K562 (cell line): ENCODE data around the gene RPS15A. TPM values are rescaled to one million over a fixed set of nuclear protein-coding genes. Genes with fewer than 3 reads are reported as not detected.
A peak's percentile ranks its signal among the peaks of the same experiment; 100 is the strongest.

ENCODE experiments used
- CCNT2 ChIP-seq: IDR thresholded peaks from 2 replicates; pipeline ENCODE4 v1.6.1; 2011; ENCODE audit warnings: borderline replicate concordance, low read depth, mild to moderate bottlenecking, moderate library complexity, mixed read lengths, low read length; ENCODE audit not compliant: insufficient read length; ENCODE audit errors: extremely low read depth
- CREBBP ChIP-seq: IDR thresholded peaks from one replicate; pipeline ENCODE4 v1.6.1; 2012; ENCODE audit warnings: low read depth, mild to moderate bottlenecking, control low read depth, inconsistent platforms, low read length
- ETV1 ChIP-seq: fragments of 450-650 bp; conservative IDR thresholded peaks from 2 replicates; pipeline ENCODE4 v1.6.1; 2016; ENCODE audit warnings: missing genetic modification characterization, control low read depth, low read depth, missing compliant biosample characterization
- NFIX ChIP-seq: fragments of 250-450 bp; sonication (Bioruptor Pico); IDR thresholded peaks from 2 replicates; pipeline ENCODE4 v1.4.0; 2020; ENCODE audit warnings: low read depth, mild to moderate bottlenecking, moderate library complexity
- SRSF7 ChIP-seq: fragments of 200-400 bp; formaldehyde crosslinking; optimal IDR thresholded peaks from 2 replicates; pipeline ENCODE3; 2017; ENCODE audit warnings: mild to moderate bottlenecking, low read depth, low read length
- polyA plus RNA-seq, 8 experiments: library from polyadenylated mRNA; depleted of rRNA in 4 of 8; stranded (reverse) in 5 of 8; unstranded in 3 of 8; fragments of >200 nt; fragmentation: Nextera tagmentation in 2 of 8; fragmentation: Illumina TruSeq in 1 of 8; extraction: Ambion mirVana in 2 of 8; extraction: Trizol in 1 of 8; gene quantifications; 2 replicates each; pipeline versions ENCODE4 v1.2.1 to v1.2.3, GENCODE V29; 2011 to 2014; ENCODE audit warnings: inconsistent platforms in 1 of 8, missing spikeins in 1 of 8
- total RNA-seq, 7 experiments: library from RNA; depleted of rRNA in 6 of 7; stranded (reverse); fragments of >200 nt in 6 of 7; fragmentation: Illumina TruSeq in 2 of 7; extraction: Trizol in 2 of 7; gene quantifications; 2 replicates each; pipeline versions ENCODE4 v1.2.1 to v1.2.3, GENCODE V29; 2011 to 2021; ENCODE audit warnings: low replicate concordance in 1 of 7
- TF ChIP-seq, protein P1 (sequence below): sonication (generic); formaldehyde crosslinking; IDR thresholded peaks from 2 replicates; pipeline ENCODE4 v1.8.0; 2023; ENCODE audit warnings: mild to moderate bottlenecking, missing genetic modification reagents
- TF ChIP-seq, protein P2 (sequence below): sonication (generic); formaldehyde crosslinking; IDR thresholded peaks from 2 replicates; pipeline ENCODE4 v1.8.1; 2023; ENCODE audit warnings: mild to moderate bottlenecking, missing genetic modification reagents
- TF ChIP-seq, protein P3 (sequence below): sonication (generic); formaldehyde crosslinking; IDR thresholded peaks from 2 replicates; pipeline ENCODE4 v1.8.0; 2022; ENCODE audit warnings: missing genetic modification reagents, mild to moderate bottlenecking, moderate library complexity, borderline replicate concordance
- TF ChIP-seq, protein P4 (sequence below): fragments of 250-450 bp; sonication (Bioruptor Pico); IDR thresholded peaks from 2 replicates; pipeline ENCODE4 v1.4.0; 2020; ENCODE audit warnings: mild to moderate bottlenecking, moderate library complexity, borderline replicate concordance
- TF ChIP-seq, protein P5 (sequence below): sonication (generic); formaldehyde crosslinking; IDR thresholded peaks from 2 replicates; pipeline ENCODE4 v1.8.0; 2022; ENCODE audit warnings: mild to moderate bottlenecking, missing genetic modification reagents, borderline replicate concordance
- TF ChIP-seq, protein P6 (sequence below): fragments of 450-650 bp; IDR thresholded peaks from 2 replicates; pipeline ENCODE4 v1.6.1; 2016; ENCODE audit warnings: low read depth, mild to moderate bottlenecking, moderate library complexity

The RPS15A gene
- total and polyA plus RNA-seq, 9 of the 15 experiments (the other 6 are each of a cell fraction or from before 2014, with no cell fraction given): 1,397 to 5,474 (median 2,798) TPM

DNA sequence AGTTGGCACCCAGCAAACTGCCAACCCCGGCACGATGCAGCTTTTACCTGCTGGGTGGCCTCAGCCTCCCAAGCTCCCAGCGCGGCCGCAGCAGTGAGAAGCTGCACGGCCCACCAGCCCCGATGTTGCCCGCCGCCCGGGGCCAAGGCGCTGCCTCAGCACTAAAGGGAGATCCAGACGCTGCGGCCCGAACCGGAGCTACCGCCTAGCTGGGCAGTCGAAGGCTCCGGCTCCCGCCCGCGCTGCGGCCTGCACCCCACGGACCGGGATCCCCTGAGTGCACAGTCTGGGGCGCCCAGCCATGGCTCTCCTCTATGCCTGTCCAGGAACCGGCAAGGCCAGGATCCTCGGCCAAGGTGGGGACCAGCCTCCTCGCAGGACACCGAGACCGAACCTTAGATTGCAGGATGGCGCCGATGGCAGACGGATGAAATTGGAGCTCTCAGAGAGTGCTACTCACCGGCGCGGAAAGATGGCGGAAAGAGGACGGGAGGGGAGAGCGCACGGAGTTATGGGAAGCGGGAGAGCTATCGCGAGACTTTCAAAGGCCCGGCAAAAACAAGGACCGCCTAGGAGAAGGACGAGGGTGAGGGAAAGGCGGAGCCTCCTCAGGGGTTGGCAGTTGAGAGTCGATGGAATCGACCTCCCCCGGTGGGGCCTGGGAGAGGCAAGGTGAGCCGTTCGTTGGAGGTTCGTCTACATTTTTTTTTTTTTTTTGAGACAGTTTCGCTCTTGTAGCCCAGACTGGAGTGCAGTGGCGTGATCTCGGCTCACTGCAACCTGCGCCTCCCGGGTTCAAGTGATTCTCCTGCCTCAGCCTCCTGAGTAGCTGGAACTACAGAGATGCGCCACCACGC, at the start of gene RPS15A (continued):
- TF ChIP-seq, protein P1, sequence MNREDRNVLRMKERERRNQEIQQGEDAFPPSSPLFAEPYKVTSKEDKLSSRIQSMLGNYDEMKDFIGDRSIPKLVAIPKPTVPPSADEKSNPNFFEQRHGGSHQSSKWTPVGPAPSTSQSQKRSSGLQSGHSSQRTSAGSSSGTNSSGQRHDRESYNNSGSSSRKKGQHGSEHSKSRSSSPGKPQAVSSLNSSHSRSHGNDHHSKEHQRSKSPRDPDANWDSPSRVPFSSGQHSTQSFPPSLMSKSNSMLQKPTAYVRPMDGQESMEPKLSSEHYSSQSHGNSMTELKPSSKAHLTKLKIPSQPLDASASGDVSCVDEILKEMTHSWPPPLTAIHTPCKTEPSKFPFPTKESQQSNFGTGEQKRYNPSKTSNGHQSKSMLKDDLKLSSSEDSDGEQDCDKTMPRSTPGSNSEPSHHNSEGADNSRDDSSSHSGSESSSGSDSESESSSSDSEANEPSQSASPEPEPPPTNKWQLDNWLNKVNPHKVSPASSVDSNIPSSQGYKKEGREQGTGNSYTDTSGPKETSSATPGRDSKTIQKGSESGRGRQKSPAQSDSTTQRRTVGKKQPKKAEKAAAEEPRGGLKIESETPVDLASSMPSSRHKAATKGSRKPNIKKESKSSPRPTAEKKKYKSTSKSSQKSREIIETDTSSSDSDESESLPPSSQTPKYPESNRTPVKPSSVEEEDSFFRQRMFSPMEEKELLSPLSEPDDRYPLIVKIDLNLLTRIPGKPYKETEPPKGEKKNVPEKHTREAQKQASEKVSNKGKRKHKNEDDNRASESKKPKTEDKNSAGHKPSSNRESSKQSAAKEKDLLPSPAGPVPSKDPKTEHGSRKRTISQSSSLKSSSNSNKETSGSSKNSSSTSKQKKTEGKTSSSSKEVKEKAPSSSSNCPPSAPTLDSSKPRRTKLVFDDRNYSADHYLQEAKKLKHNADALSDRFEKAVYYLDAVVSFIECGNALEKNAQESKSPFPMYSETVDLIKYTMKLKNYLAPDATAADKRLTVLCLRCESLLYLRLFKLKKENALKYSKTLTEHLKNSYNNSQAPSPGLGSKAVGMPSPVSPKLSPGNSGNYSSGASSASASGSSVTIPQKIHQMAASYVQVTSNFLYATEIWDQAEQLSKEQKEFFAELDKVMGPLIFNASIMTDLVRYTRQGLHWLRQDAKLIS (CRISPR knock-in tag): peak; percentile 99
- no peak for TF ChIP-seq CCNT2
- TF ChIP-seq, protein P2, sequence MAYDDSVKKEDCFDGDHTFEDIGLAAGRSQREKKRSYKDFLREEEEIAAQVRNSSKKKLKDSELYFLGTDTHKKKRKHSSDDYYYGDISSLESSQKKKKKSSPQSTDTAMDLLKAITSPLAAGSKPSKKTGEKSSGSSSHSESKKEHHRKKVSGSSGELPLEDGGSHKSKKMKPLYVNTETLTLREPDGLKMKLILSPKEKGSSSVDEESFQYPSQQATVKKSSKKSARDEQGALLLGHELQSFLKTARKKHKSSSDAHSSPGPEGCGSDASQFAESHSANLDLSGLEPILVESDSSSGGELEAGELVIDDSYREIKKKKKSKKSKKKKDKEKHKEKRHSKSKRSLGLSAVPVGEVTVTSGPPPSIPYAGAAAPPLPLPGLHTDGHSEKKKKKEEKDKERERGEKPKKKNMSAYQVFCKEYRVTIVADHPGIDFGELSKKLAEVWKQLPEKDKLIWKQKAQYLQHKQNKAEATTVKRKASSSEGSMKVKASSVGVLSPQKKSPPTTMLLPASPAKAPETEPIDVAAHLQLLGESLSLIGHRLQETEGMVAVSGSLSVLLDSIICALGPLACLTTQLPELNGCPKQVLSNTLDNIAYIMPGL (CRISPR knock-in tag): peak; percentile 94; the same call in 1 of the 2 replicates
- TF ChIP-seq, protein P3, sequence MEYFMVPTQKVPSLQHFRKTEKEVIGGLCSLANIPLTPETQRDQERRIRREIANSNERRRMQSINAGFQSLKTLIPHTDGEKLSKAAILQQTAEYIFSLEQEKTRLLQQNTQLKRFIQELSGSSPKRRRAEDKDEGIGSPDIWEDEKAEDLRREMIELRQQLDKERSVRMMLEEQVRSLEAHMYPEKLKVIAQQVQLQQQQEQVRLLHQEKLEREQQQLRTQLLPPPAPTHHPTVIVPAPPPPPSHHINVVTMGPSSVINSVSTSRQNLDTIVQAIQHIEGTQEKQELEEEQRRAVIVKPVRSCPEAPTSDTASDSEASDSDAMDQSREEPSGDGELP (CRISPR knock-in tag): peak; percentile 76; the same call in 1 of the 2 replicates
- TF ChIP-seq NFIX: no peak
- TF ChIP-seq, protein P4, sequence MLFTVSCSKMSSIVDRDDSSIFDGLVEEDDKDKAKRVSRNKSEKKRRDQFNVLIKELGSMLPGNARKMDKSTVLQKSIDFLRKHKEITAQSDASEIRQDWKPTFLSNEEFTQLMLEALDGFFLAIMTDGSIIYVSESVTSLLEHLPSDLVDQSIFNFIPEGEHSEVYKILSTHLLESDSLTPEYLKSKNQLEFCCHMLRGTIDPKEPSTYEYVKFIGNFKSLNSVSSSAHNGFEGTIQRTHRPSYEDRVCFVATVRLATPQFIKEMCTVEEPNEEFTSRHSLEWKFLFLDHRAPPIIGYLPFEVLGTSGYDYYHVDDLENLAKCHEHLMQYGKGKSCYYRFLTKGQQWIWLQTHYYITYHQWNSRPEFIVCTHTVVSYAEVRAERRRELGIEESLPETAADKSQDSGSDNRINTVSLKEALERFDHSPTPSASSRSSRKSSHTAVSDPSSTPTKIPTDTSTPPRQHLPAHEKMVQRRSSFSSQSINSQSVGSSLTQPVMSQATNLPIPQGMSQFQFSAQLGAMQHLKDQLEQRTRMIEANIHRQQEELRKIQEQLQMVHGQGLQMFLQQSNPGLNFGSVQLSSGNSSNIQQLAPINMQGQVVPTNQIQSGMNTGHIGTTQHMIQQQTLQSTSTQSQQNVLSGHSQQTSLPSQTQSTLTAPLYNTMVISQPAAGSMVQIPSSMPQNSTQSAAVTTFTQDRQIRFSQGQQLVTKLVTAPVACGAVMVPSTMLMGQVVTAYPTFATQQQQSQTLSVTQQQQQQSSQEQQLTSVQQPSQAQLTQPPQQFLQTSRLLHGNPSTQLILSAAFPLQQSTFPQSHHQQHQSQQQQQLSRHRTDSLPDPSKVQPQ (CRISPR knock-in tag): no peak
- TF ChIP-seq, protein P5, sequence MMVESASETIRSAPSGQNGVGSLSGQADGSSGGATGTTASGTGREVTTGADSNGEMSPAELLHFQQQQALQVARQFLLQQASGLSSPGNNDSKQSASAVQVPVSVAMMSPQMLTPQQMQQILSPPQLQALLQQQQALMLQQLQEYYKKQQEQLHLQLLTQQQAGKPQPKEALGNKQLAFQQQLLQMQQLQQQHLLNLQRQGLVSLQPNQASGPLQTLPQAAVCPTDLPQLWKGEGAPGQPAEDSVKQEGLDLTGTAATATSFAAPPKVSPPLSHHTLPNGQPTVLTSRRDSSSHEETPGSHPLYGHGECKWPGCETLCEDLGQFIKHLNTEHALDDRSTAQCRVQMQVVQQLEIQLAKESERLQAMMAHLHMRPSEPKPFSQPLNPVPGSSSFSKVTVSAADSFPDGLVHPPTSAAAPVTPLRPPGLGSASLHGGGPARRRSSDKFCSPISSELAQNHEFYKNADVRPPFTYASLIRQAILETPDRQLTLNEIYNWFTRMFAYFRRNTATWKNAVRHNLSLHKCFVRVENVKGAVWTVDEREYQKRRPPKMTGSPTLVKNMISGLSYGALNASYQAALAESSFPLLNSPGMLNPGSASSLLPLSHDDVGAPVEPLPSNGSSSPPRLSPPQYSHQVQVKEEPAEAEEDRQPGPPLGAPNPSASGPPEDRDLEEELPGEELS (CRISPR knock-in tag): no peak
- no peak for TF ChIP-seq ETV1 (tag)
- TF ChIP-seq, protein P6, sequence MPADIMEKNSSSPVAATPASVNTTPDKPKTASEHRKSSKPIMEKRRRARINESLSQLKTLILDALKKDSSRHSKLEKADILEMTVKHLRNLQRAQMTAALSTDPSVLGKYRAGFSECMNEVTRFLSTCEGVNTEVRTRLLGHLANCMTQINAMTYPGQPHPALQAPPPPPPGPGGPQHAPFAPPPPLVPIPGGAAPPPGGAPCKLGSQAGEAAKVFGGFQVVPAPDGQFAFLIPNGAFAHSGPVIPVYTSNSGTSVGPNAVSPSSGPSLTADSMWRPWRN: no peak
- no peak for TF ChIP-seq CREBBP
- TF ChIP-seq SRSF7: no peak
